Lung (tissue), 12 donors: ENCODE measurements around the gene PRKACB. TPM values are rescaled to one million over a fixed set of nuclear protein-coding genes. Genes with fewer than 3 reads are reported as not detected.

Experiments
- ATAC-seq: fragments of 200-7000 bp; cut with Tn5 transposase; one replicate; pipeline ENCODE4 v1.9.1; 2020; ENCODE audit warnings: moderate number of reproducible peaks; ENCODE audit not compliant: insufficient read depth, low FRiP score
- DNase-seq, 3 donors: peaks; one replicate each; pipeline ENCODE4 v3.0.0-alpha.2; 2013 to 2017
- H3K27ac ChIP-seq, 2 donors: one replicate each; pipeline ENCODE4 v1.5.1; 2013; ENCODE audit warnings: mild to moderate bottlenecking in 2 of 2, moderate library complexity in 2 of 2, control low read depth in 1 of 2, inconsistent platforms in 1 of 2, low read depth in 1 of 2, low read length in 1 of 2
- H3K27me3 ChIP-seq, 3 donors: one replicate each; pipeline ENCODE4 v1.5.1; 2013; ENCODE audit warnings: low read length in 2 of 3; ENCODE audit not compliant: control insufficient read depth in 3 of 3, insufficient read depth in 3 of 3
- H3K36me3 ChIP-seq, 4 donors: one replicate each; pipeline ENCODE4 v1.5.1; 2013; ENCODE audit warnings: low read length in 4 of 4, mild to moderate bottlenecking in 1 of 4, moderate library complexity in 1 of 4; ENCODE audit not compliant: control insufficient read depth in 4 of 4, insufficient read depth in 4 of 4
- H3K4me1 ChIP-seq, 5 donors: one replicate each; pipeline ENCODE4 v1.5.1; 2013; ENCODE audit warnings: low read length in 5 of 5, mild to moderate bottlenecking in 2 of 5, moderate library complexity in 1 of 5; ENCODE audit not compliant: control insufficient read depth in 5 of 5, insufficient read depth in 5 of 5
- H3K4me3 ChIP-seq: one replicate; pipeline ENCODE4 v1.5.1; 2013; ENCODE audit warnings: mild to moderate bottlenecking, control low read depth, moderate library complexity
- H3K9ac ChIP-seq, 2 donors: one replicate each; pipeline ENCODE4 v1.5.1; 2013; ENCODE audit warnings: low read length in 2 of 2, control low read depth in 1 of 2; ENCODE audit not compliant: insufficient read depth in 1 of 2
- H3K9me3 ChIP-seq, 4 donors: one replicate each; pipeline ENCODE4 v1.5.1; 2013; ENCODE audit warnings: low read length in 3 of 4, mild to moderate bottlenecking in 1 of 4, moderate library complexity in 1 of 4; ENCODE audit not compliant: control insufficient read depth in 4 of 4, insufficient read depth in 3 of 4
- CTCF ChIP-seq: IDR thresholded peaks from 2 replicates; pipeline ENCODE4 v1.5.1; 2012; ENCODE audit warnings: mild to moderate bottlenecking; ENCODE audit errors: control extremely low read depth, extremely low read depth
- WGBS, 2 donors: extraction: QIAGEN DNeasy Blood & Tissue Kit; methylation state at CpG; one replicate each; pipeline ENCODE4 v1.1.7; 2013; 5-methylcytosine and 5-hydroxymethylcytosine counted together
- polyA plus RNA-seq, 2 donors: library from polyadenylated mRNA; stranded (reverse); fragments of 200-250 nt; gene quantifications; one replicate each; pipeline ENCODE4 v1.2.1, GENCODE V29; 2013
- total RNA-seq, 2 donors: library from RNA; depleted of rRNA in 1 of 2; stranded (reverse); fragments of >200 nt in 1 of 2; gene quantifications; one replicate each; pipeline ENCODE4 v1.2.1, GENCODE V29; 2014 to 2021
- donor health status: control.
- donor health status: control.
- donor health status: Bipolar disorder and iron deficiency.
- donor health status: healthy.
- donor health status: DM: yes; HTN: yes; CAD: no.

PRKACB gene
- total and polyA plus RNA-seq, 4 donors, result 4.2 to 43.1 (median 11.4) TPM

GRCh38 chr1:84214115-84214956 lies 70.3 kb downstream of the PRKACB start:
- H3K27ac ChIP-seq, result no peak overlapping the region
- H3K36me3 ChIP-seq, result peaks cover 0 to 3% (median 0%) of the 10 kb centered on the region in 4 donors
- H3K4me1 ChIP-seq, result no peaks in the 10 kb centered on the region
- no peak overlapping the region for H3K4me3 ChIP-seq
- H3K9me3 ChIP-seq, result no peaks in the 10 kb centered on the region
- TF ChIP-seq CTCF, result no peak
- ATAC-seq (no peak), DNase-seq (no peak)
- no peak overlapping the region for H3K9ac ChIP-seq
- 87 to 92% methylated on average over 8 of the region's 8 CpGs for WGBS, 2 donors
- H3K27me3 ChIP-seq, result no peaks in the 10 kb centered on the region

- H3K36me3 ChIP-seq, result peaks cover 0 to 3% (median 0%) of the 10 kb centered on the region in 4 donors
- no peaks in the 10 kb centered on the region for H3K4me1 ChIP-seq
- DNase-seq (no peak), ATAC-seq (no peak)
- no peaks in the 10 kb centered on the region for H3K9me3 ChIP-seq
- no peak overlapping the region for H3K27ac ChIP-seq
- no peak overlapping the region for H3K9ac ChIP-seq
- no peak for TF ChIP-seq CTCF
- no peak overlapping the region for H3K4me3 ChIP-seq
- no peaks in the 10 kb centered on the region for H3K27me3 ChIP-seq
These were observed 73.2 kb downstream of the PRKACB start for GRCh38 chr1:84217239-84217638.

- DNase-seq (no peak), ATAC-seq (no peak)
- H3K9ac ChIP-seq, result no peak overlapping the region
- WGBS, 2 donors, result 33 to 67% methylated on average over 3 of the region's 3 CpGs
- H3K27me3 ChIP-seq, result no peaks in the 10 kb centered on the region
- TF ChIP-seq CTCF, result no peak
- H3K9me3 ChIP-seq, result peaks cover 2 to 5% (median 3%) of the 10 kb centered on the region in 4 donors
- H3K4me1 ChIP-seq, result peaks cover 0 to 6% (median 0%) of the 10 kb centered on the region in 5 donors
- H3K36me3 ChIP-seq, result peaks cover 0 to 3% (median 0%) of the 10 kb centered on the region in 4 donors
- H3K4me3 ChIP-seq, result no peak overlapping the region
- H3K27ac ChIP-seq, result no peak overlapping the region
These were observed 79.8 kb downstream of the PRKACB start for GRCh38 chr1:84223751-84224432.
